HG03060 (cell line): ENCODE measurements around the gene FNBP1L.

Source experiments
- ATAC-seq: cut with Tn5 transposase; IDR thresholded peaks from one replicate; pipeline ENCODE4 v1.9.1; 2021; ENCODE audit warnings: low read depth, moderate number of reproducible peaks; ENCODE audit not compliant: unreplicated experiment

The FNBP1L gene

DNA sequence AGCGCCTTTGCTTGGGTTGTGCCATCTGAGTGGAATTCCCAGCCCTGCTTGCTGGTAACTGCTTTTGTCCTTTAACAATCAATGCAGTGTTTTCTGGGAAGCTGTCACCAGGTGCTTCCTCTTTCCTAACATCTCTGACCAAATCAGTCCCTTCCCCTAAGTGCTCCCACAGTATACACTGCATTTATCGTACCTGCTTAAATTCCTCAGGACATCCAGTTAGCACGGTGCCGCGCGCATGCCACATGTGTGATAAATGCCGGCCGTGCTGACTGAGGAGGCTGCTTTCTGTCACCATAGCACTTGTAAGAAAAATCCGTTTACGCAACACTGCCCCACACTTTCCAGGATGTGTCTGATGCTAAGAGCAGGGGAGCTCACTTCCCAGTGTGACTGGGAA, 118.3 kb downstream of the FNBP1L start:
- no peak for ATAC-seq

DNA sequence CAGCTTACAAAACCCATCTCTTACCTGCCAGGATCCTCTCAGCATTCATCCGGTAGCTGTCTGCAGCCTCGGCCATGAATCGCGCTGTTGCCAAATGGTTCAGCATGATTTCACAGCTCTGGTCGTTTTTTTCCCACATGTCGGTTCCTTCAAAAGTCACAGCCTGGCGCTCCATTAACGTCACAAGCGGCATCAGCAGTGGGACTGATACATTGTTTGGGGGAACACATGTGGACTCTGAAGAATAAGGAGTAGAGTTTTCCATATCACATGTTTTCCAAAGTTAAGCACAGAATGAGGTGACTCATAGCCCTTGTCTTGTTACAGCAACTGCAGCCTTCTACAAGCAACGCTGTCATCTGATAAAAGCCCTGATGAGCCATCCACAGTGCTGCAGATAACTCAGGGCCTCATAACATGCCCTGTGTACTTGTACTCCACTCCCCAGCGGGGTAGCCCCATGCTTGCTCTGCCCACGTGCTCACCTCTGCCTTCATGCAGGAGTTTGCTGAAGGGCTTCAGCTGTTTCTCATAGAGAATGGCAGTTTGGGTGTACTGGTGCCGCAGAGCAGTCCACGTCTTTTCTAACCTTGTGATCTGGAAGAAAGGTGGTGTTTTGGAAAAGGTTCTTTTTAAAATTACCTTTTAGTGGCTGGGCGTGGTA, 119.5 kb downstream of the FNBP1L start:
- no peak for ATAC-seq

DNA sequence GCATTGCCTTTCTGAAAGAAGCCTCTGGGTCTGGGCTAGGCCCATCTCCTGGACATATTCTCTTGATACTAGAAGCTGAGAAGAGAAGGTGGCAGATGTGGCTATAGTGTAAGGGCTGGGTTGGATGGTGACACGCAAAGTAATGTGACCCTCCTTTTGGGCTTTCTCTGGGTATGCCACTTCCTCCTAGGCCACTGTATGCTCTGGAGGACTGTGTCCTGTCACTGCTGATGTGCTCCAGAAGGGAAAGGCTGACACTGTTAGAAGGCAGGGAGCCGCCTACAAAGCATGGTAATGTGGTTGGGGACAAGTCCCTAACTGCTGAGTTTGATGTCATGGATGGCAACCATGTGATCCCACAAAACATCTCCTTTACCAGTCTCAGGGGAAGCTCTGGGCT, 121.6 kb downstream of the FNBP1L start:
- no peak for ATAC-seq

DNA sequence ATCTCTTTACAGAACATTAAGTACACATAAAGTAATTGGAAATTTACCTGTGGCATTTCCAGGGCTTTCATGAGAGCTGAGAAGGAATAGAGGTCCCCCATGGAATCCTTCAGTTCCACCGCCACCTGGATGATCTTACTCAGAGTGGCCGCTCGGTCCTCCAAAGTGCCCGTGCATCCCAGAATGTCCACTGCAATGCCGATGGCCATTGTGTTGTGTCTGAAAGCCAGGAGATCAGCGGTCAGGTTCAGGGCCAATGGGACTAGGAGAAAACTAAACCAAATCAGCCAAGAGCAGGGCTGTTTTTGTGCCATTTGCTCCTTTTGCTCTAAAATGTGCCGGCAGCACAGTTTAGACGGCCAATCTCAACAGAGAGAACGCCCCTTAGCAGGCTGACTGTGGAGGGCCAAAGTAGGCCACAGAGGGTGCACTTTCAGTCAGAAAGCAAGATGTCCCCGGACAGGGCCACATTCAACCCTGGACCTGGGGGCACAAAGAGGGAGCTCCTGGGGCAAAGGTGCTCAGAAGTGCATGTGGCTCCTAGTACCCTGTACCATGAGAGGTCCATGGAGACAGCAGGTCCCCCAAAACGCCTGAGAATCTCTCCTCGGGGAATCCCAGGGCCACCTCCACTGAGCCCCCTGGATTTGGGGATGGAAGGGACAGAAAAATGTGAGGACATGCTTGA, 123.8 kb downstream of the FNBP1L start:
- no peak for ATAC-seq

DNA sequence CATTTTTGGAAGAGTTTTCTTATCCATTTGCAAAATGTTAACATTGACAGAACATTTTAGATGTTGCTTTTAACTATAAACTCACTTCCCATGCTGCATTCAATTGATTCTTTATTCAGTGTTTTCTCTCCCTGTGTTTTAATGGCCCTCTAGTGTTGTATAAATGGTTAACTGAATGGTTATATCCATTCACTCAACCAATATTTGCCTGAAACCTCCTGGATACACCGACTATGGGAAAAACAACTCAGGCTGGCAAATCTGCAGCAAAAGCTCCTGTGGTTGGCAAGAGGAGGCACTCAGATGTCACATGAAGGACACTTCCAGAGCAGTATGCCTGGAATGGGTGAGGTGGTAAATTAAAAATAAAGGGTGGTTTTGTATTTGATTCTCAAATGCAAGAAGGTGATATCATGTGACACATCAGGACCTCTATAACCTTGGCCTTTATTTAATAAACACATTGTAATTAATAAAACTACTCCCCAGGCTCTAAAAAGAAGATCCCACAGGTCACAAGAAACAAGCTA, 126.1 kb downstream of the FNBP1L start:
- ATAC-seq: no peak

DNA sequence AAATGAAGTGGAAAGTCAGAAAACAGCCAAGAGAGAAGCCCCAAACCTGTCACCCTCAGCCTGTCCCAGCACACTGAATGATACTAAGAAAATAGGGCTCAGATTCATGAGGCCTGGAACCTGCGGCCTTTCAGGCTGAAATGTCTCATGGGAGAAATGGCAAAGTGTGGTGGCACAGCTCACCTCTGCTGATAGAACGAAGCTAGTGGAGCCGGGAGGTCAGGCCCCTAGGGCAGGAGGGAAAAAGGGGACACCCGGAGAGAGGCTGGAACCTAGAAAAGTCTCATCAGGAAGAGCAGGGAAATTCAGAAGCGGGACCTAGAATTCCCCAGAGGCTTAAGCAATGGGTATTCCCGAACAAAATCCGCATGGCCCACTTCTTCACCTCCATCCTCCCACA, 126.6 kb downstream of the FNBP1L start:
- ATAC-seq: no peak

DNA sequence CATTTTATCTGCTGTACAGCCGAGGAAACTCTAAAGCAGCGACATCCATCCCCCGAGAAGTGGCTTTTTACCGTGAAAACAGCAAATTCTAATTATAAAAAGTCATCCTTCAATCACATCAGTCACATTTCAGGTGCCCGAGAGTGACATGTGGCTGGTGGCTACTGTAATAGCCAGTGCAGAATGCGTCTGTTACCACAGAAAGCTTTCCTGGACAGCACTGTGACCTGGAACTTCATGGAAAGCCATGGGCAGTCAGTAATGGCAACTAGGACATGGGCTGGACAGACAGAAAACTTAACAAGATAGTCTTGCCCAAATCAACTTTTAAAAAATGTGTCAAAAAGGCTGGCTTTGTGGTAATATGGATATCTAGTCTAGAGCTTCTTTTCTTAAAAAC, 127.1 kb downstream of the FNBP1L start:
- ATAC-seq: no peak

DNA sequence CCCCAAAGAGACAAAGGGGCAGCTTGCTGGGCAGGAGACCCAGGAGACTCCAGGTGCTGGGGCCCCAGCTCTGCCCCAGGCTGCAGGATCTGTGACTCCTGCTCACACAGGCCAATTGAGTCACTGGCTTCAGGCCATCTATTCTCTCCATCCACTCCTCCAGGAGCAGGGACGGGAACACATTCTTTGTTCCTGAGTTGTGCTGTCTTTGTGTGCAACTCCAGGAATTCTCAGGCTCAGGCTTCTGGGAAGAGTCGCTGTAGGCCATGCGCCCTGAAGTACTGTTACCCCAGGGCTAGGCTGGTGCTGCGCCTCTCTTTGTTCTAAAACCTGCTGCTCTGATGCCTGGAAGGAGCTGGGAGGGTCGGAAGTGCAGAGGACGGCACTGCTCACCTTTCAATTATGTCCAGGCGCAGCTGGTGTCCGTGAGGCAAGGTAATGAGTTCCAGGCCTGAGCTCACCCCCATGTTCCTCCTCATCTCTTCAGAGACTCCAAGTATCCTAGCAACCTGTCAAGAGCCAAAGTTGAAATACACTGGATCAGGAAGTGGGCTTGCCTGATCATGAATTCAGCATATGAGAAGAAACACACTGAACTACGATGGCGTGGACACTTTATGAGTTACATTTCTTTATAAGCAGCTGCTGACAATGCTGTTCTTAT, 127.8 kb downstream of the FNBP1L start:
- no peak for ATAC-seq

DNA sequence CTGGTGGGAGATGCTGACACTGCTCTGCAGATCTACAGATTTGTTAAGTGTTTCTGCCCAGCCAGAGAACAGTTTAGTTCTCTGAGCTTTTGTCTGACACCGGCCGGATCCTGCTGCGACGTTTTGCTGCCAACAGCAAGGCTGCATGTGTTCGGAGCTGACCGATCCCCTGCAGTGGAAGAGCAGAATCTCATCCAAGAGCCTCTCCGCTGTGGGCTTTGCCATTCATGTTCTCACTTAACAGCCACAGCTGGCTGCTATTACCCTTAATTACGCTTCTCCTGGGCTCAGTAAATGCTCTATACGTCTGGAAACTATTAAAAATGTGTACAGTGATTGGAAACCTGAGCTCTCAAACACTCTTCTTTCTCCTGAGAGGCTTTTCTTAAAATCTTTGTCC, 128.4 kb downstream of the FNBP1L start:
- ATAC-seq: no peak

DNA sequence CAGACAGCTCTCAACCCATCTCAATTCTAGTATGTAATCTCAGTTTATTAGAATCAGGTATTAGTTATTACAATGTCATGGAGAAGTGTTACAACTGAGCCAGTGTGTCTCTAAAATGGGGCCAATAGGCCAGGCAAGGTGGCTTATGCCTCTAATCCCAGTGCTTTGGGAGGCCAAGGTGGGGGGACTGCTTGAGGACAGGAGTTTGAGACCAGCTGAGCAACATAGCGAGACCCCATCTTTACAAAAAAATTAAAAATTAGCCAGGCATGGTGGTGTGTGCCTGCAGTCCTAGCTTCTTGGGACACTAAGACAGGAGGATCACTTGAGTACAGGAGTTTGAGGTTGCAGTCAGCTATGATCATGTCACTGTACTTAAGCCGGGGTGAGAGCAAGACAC, 128.8 kb downstream of the FNBP1L start:
- no peak for ATAC-seq

DNA sequence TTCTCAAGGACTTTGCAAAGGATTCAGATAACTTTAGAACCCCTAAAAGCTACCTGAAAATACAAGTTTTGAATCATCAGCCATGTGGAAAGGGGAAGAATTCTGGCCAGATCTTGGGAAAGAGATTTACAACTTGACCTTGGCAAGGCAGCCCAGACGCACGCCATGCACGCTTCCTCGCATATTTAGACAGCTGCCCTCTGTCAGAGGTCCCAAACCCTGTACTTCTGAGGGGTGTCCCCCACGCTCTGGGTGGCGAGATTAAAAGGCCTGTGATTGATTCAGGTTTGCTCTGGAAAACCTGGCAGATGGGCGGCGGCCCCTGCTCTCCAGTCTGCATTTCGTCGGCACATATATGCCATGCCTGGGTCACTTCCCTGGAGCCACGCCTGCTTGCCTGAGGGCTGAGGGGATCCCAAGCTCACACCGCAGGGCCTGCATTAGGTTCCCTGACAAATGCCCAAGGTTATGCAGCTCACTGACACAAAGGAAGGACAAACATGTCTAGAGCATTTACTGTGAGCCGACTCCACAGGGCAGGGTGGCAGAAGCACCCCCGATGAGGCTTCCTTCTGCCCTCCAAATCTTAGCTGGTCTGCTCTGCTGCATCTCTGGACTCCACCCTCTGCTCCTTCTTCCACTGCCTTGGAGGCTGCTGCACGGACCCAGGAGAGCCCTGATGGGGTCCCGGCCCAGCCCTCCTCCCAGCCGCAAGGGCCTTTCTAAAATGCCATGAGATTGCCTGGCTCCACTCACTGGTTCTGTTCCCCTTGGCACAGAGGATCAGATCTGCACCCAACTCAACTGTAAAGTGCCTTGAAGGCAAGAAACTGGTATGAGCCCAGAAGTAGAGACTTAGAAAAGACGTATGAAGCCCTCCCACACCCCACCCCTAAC, 129.9 kb downstream of the FNBP1L start:
- ATAC-seq: no peak

DNA sequence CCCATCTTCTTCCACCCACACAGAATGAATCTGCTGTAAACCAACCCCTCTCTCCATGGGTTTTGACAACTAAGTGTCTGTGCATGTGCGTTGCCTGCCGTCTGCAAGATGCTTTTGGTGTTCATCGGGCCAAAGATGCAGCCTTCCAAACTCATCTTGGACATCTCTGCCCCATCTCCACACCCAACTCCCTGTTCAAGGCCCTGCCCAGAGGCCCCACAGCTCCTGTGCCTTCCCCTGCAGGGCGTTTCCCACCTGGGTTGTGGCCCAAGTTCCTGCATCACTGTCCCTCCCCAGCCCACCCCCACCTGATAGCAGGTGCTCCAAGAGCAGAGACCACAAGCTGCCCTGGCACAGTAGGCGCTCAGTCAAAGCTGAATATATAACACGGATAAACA, 130.5 kb downstream of the FNBP1L start:
- no peak for ATAC-seq

DNA sequence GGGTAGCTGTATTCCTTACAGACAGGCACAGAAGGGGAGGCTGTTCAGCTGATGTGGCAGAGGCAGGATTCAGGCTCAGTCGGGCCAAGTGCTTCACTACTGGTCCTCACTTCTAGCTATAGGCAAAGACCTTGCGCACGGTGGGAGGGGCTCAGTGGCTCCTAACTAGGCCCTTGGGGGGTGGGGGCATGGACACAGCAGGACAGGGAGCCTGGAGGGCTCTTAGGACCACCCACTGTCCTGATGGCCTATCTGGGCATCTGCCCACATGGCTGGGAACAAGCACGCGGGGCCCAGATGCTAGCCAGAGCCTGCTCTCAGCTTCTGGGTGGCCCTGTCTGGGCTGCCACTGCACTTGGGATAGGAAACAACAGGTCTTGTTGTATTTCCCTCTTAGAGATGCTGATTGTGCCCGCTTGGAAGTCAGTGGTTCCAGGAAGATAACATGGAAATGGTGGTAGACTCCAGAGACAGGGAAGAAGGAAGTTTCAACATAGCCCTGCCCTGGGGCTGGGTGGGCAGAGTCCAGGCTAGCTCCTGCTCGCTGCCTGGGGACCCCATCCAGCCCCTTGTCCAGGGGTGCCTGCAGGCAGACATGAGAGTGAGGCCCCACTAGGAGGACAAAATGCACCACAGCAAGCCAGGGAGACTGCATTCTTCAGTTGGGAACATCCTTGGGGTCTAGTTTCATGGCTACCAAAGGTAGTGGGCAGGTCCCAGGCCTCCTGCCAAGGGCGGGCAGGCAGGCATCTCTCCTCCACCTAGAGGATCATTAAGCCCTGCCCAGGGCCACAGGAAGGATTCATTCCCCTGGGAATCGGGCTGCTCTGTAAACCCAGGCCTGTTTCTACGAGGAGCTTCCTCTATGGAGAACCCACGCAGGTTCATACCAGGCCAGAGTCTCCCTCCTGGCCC, 131.2 kb downstream of the FNBP1L start:
- no peak for ATAC-seq

DNA sequence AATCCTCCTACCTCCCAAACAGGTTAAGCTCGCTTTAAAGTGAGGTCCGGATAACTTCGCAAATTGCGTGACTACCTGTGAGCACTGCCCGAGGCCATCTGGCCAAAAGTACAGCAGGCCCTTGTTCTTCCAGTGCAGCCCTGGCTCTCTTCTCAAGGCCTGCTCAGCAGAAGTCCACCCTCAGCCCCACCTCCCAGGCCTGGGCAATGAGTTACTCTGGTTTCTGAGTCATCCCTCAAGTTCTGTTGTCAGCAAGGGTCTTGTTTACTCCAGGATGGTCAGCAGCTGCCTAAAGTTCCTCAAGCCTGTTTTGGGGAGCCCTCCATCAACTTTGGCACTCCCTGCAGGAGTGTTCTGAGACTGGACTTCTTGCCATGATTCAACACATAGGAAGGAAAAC, 132.0 kb downstream of the FNBP1L start:
- no peak for ATAC-seq

DNA sequence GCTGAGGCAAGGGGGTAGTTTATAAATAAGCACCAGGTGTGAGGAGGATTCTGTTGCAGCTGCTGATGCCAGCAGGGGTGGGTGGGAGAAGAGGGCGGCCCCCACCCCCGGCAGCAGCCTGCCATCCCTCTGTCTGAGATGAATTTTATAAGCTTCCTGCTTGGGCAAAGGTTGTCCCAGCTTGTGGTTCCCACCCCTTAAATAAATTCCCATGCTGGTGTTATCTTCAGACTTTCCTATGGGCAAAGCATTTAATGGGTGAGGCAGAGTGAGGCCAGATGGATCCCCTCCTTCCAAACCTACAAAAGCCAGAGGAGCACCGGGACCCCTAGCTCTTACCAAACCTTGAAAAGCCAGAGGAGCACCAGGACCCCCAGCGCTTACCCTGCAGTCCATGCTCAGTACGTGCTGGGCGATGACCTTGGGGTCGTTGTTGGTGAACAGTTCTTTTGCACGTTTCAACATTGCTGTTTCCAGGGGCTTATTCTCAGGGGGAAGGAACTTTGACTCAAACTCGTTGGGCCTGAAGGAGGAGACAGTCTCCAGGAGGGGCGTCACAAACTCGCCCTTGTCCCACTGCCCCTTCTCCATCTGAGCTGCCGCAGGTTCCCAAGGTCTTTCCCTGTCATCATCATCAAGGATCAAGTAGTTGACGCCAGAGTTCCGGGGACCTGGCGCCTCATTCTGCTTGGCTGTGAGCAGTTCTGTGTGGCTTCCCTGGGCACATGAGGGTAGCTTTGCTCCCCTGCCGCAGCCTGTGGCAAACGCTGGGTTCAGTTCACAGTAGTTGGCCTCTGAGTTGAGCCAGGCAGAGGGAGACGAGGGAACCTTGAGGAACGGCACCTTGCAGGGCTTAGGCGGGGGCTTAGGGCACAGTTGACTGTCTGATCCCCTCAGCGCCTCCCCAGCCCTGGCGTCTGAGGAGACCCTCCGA, 134.3 kb downstream of the FNBP1L start:
- ATAC-seq: no peak

DNA sequence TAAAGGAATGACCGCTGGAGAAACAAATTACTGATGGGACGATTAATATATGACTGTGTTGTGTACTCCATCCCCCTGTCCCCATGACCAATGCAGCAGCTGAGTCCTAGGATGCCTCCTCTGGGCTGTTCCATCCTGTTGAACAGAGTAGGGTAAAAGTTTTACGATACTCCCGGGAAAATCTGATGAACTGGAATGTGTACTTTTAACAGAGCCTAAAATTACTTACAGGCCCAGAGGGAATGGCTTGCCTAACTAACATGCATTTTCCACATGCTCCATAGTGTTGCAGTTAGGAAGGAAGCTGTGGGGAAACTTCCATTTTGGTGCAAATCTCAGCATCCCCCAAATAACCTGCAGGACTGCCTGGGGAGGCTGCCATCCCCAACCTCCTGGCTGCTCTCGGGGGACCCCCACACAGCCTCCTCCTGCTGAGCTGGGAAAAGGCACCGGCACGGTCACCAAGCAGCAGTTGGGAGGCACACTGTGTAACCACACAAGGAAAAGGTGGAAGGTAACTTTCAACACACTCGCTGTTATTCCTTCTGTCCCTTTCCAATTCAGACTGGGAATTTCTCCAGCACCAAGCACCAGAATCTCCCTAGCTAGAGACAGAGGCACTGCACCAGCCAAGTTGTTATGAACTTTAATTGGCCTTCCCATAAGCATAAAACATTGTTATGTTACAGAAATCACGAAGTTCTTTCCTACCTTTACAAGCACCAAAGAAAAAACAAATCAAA, 136.5 kb downstream of the FNBP1L start:
- no peak for ATAC-seq

DNA sequence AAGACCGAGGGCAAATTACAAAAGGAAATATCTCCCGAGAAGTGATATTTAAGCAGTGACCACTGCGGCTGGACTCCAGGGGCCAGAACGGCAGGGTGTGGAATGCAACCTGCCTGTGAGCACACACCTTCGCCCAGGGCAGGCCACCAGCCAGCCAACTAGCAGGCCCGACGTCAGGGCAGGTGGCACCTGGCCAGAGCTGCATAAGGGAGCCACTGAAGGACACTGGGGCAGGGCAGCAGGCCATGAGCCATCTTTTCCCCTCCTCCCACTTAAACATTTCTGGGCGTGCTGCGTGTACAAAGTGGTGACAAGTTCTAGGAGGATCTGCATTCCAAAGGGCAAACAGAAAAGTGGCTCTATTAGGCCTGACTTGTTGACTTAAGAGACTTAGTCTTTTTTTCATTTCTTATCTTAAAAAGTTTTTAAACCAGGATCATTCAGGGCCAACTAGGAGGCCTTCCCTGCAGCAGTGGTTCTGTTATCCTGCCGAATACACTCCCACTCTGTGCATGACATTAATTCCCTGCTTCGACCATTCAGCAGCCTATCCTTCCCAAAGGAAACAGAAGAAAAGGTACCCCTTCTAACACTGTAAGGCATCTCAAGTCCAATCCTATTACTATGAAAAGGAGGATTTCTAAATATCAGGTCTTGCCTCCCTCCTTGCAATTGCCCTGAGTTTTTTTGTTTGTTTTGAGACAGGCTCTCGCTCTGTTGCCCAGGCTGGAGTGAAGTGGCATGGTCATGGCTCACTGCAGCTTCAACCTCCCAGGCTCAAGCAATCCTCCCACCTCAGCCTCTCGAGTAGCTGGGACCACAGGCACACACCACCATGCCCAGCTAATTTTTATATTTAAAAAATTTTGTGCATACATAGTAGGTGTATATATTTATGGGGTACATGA, 137.4 kb downstream of the FNBP1L start:
- ATAC-seq: no peak
